ENCODE measurements around the gene APOM.

The APOM gene

GRCh38 chr6:31686483-31686882 is 30.8 kb downstream of the APOM start:
- DNase-seq (ENCODE audit: low read depth, low spot score): no peak
- WGBS (ENCODE audit: insufficient coverage, insufficient read length): no CpG with 5 or more reads among the region's 5 CpGs
- H3K36me3 ChIP-seq (ENCODE audit: control insufficient read depth, insufficient read depth, low read length): peaks cover 13% of the 10 kb centered on the region
- H3K4me1 ChIP-seq (ENCODE audit: control insufficient read depth, insufficient read depth, low read length): peaks cover 1% of the 10 kb centered on the region; the same call in 1 of the 2 replicates
- no peaks in the 10 kb centered on the region for H3K9me3 ChIP-seq (ENCODE audit: control insufficient read depth, insufficient read depth, low read length)
- peaks cover 1% of the 10 kb centered on the region; the same call in 1 of the 2 replicates for H3K27me3 ChIP-seq (ENCODE audit: control insufficient read depth, insufficient read depth, low read length)
- H3K27ac ChIP-seq (ENCODE audit: low read length): no peak overlapping the region
- no peak overlapping the region for H3K4me3 ChIP-seq (ENCODE audit: low read length)

- Histone ChIP-seq H3K27ac (ENCODE audit: low read length) (no peak overlapping the region), H3K9me3 (ENCODE audit: control insufficient read depth, insufficient read depth, low read length) (no peaks in the 10 kb centered on the region), H3K4me1 (ENCODE audit: control insufficient read depth, insufficient read depth, low read length) (peaks cover 1% of the 10 kb centered on the region; the same call in 1 of the 2 replicates), H3K36me3 (ENCODE audit: control insufficient read depth, insufficient read depth, low read length) (peaks cover 13% of the 10 kb centered on the region), H3K27me3 (ENCODE audit: control insufficient read depth, insufficient read depth, low read length) (no peaks in the 10 kb centered on the region), H3K4me3 (ENCODE audit: low read length) (no peak overlapping the region)
- no CpG with 5 or more reads among the region's 8 CpGs for WGBS (ENCODE audit: insufficient coverage, insufficient read length)
- DNase-seq (ENCODE audit: low read depth, low spot score): no peak
Observed at GRCh38 chr6:31687321-31687720, 31.6 kb downstream of the APOM start.

- Histone ChIP-seq H3K36me3 (ENCODE audit: control insufficient read depth, insufficient read depth, low read length) (peaks cover 13% of the 10 kb centered on the region), H3K9me3 (ENCODE audit: control insufficient read depth, insufficient read depth, low read length) (no peaks in the 10 kb centered on the region)
Observed at GRCh38 chr6:31687860-31688693, 32.4 kb downstream of the APOM start.

GRCh38 chr6:31689249-31690110 is 33.8 kb downstream of the APOM start:
- Histone ChIP-seq H3K9me3 (ENCODE audit: control insufficient read depth, insufficient read depth, low read length) (no peaks in the 10 kb centered on the region), H3K27ac (ENCODE audit: low read length) (no peak overlapping the region), H3K27me3 (ENCODE audit: control insufficient read depth, insufficient read depth, low read length) (no peaks in the 10 kb centered on the region), H3K36me3 (ENCODE audit: control insufficient read depth, insufficient read depth, low read length) (peaks cover 13% of the 10 kb centered on the region), H3K4me1 (ENCODE audit: control insufficient read depth, insufficient read depth, low read length) (no peaks in the 10 kb centered on the region), H3K4me3 (ENCODE audit: low read length) (no peak overlapping the region)
- WGBS (ENCODE audit: insufficient coverage, insufficient read length): no CpG with 5 or more reads among the region's 11 CpGs
- no peak for DNase-seq (ENCODE audit: low read depth, low spot score)

More at GRCh38 chr6:31687860-31688693, 32.4 kb downstream of the APOM start:
- Histone ChIP-seq H3K4me1 (ENCODE audit: control insufficient read depth, insufficient read depth, low read length) (peaks cover 1% of the 10 kb centered on the region; the same call in 1 of the 2 replicates), H3K4me3 (ENCODE audit: low read length) (no peak overlapping the region), H3K27ac (ENCODE audit: low read length) (no peak overlapping the region), H3K27me3 (ENCODE audit: control insufficient read depth, insufficient read depth, low read length) (no peaks in the 10 kb centered on the region)
- WGBS (ENCODE audit: insufficient coverage, insufficient read length): no CpG with 5 or more reads among the region's 14 CpGs
- no peak for DNase-seq (ENCODE audit: low read depth, low spot score)

GRCh38 chr6:31690231-31691077 is 34.8 kb downstream of the APOM start:
- H3K27me3 ChIP-seq (ENCODE audit: control insufficient read depth, insufficient read depth, low read length): no peaks in the 10 kb centered on the region
- H3K4me1 ChIP-seq (ENCODE audit: control insufficient read depth, insufficient read depth, low read length): no peaks in the 10 kb centered on the region
- no peak for DNase-seq (ENCODE audit: low read depth, low spot score)
- WGBS (ENCODE audit: insufficient coverage, insufficient read length): no CpG with 5 or more reads among the region's 10 CpGs
- peaks cover 13% of the 10 kb centered on the region for H3K36me3 ChIP-seq (ENCODE audit: control insufficient read depth, insufficient read depth, low read length)
- no peaks in the 10 kb centered on the region for H3K9me3 ChIP-seq (ENCODE audit: control insufficient read depth, insufficient read depth, low read length)
- H3K4me3 ChIP-seq (ENCODE audit: low read length): no peak overlapping the region
- H3K27ac ChIP-seq (ENCODE audit: low read length): no peak overlapping the region

- H3K36me3 ChIP-seq (ENCODE audit: control insufficient read depth, insufficient read depth, low read length): peaks cover 13% of the 10 kb centered on the region
- no peaks in the 10 kb centered on the region for H3K9me3 ChIP-seq (ENCODE audit: control insufficient read depth, insufficient read depth, low read length)
- H3K27ac ChIP-seq (ENCODE audit: low read length): no peak overlapping the region
- H3K4me1 ChIP-seq (ENCODE audit: control insufficient read depth, insufficient read depth, low read length): no peaks in the 10 kb centered on the region
- no CpG with 5 or more reads among the region's 6 CpGs for WGBS (ENCODE audit: insufficient coverage, insufficient read length)
- no peak for DNase-seq (ENCODE audit: low read depth, low spot score)
- no peak overlapping the region for H3K4me3 ChIP-seq (ENCODE audit: low read length)
- no peaks in the 10 kb centered on the region for H3K27me3 ChIP-seq (ENCODE audit: control insufficient read depth, insufficient read depth, low read length)
Observed at GRCh38 chr6:31691078-31691463, 35.4 kb downstream of the APOM start.

GRCh38 chr6:31691564-31692108 is 35.9 kb downstream of the APOM start:
- Histone ChIP-seq H3K36me3 (ENCODE audit: control insufficient read depth, insufficient read depth, low read length) (peaks cover 13% of the 10 kb centered on the region), H3K27ac (ENCODE audit: low read length) (no peak overlapping the region), H3K27me3 (ENCODE audit: control insufficient read depth, insufficient read depth, low read length) (no peaks in the 10 kb centered on the region), H3K4me3 (ENCODE audit: low read length) (no peak overlapping the region), H3K9me3 (ENCODE audit: control insufficient read depth, insufficient read depth, low read length) (no peaks in the 10 kb centered on the region), H3K4me1 (ENCODE audit: control insufficient read depth, insufficient read depth, low read length) (no peaks in the 10 kb centered on the region)
- no CpG with 5 or more reads among the region's 12 CpGs for WGBS (ENCODE audit: insufficient coverage, insufficient read length)
- no peak for DNase-seq (ENCODE audit: low read depth, low spot score)

- Histone ChIP-seq H3K27ac (ENCODE audit: low read length) (no peak overlapping the region), H3K4me3 (ENCODE audit: low read length) (no peak overlapping the region), H3K4me1 (ENCODE audit: control insufficient read depth, insufficient read depth, low read length) (no peaks in the 10 kb centered on the region), H3K27me3 (ENCODE audit: control insufficient read depth, insufficient read depth, low read length) (no peaks in the 10 kb centered on the region), H3K9me3 (ENCODE audit: control insufficient read depth, insufficient read depth, low read length) (no peaks in the 10 kb centered on the region), H3K36me3 (ENCODE audit: control insufficient read depth, insufficient read depth, low read length) (peaks cover 11% of the 10 kb centered on the region)
- no peak for DNase-seq (ENCODE audit: low read depth, low spot score)
- no CpG with 5 or more reads among the region's 4 CpGs for WGBS (ENCODE audit: insufficient coverage, insufficient read length)
Observed at GRCh38 chr6:31692353-31692752, 36.7 kb downstream of the APOM start.

- H3K27ac ChIP-seq (ENCODE audit: low read length): no peak overlapping the region
- no peak for DNase-seq (ENCODE audit: low read depth, low spot score)
- H3K27me3 ChIP-seq (ENCODE audit: control insufficient read depth, insufficient read depth, low read length): no peaks in the 10 kb centered on the region
- no CpG with 5 or more reads among the region's 9 CpGs for WGBS (ENCODE audit: insufficient coverage, insufficient read length)
- H3K4me3 ChIP-seq (ENCODE audit: low read length): no peak overlapping the region
- peaks cover 9% of the 10 kb centered on the region for H3K36me3 ChIP-seq (ENCODE audit: control insufficient read depth, insufficient read depth, low read length)
- no peaks in the 10 kb centered on the region for H3K4me1 ChIP-seq (ENCODE audit: control insufficient read depth, insufficient read depth, low read length)
- no peaks in the 10 kb centered on the region for H3K9me3 ChIP-seq (ENCODE audit: control insufficient read depth, insufficient read depth, low read length)
Observed at GRCh38 chr6:31692886-31693285, 37.2 kb downstream of the APOM start.

Data from iPS DF 6.9 (cell line).